LNCaP clone FGC (cell line): ENCODE results near the gene ALPP.
"Not testable (repeated sequence)": the region's sequence is repeated elsewhere in the genome, so short reads cannot be mapped to it uniquely, and the experiment has no call there.

Source experiments
- DNase-seq: peaks from one replicate; pipeline ENCODE4 v3.0.0-alpha.2; 2011; ENCODE audit warnings: low read depth
- H3K4me3 ChIP-seq: 2 replicates; pipeline ENCODE4 v1.5.1; 2011; ENCODE audit warnings: mild to moderate bottlenecking, low read depth, low read length, control low read depth
- TF ChIP-seq, protein P1 (sequence below): IDR thresholded peaks from 2 replicates; pipeline ENCODE4 v1.5.1; 2012; ENCODE audit warnings: mild to moderate bottlenecking; ENCODE audit not compliant: control insufficient read depth, insufficient read depth; ENCODE audit errors: extremely low read depth

The ALPP gene

DNA sequence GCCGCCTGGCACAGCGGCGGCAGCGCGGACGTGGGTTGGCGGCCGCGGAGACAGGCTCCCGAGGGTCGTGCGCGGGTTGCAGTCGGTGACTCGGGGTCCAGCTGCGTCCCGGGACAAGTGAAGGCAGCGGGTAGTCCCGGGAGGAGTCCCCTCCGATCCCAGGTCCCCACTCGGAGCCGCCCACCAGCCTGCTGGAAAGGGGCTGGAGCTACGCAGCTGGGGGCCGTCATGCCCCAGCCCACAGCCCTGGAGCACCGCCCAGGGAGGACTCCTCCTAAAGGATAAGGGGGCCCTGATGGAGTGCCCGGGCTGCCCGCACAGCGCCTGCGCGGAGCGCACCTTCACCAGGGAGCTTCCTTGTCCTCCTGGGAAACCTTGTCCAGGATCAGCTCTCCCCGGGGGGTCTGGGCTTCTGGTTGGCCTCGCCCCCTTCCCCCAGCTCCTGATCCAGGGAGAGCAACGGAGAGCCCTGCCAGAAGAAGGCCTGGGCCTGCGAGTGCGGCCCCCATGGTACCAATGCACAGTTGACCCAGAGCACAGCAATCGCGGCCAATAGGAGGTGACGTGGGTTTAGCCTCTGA lies 25.9 kb upstream of the ALPP start:
- H3K4me3 ChIP-seq = no peak overlapping the region
- DNase-seq = no peak
- TF ChIP-seq, protein P1, sequence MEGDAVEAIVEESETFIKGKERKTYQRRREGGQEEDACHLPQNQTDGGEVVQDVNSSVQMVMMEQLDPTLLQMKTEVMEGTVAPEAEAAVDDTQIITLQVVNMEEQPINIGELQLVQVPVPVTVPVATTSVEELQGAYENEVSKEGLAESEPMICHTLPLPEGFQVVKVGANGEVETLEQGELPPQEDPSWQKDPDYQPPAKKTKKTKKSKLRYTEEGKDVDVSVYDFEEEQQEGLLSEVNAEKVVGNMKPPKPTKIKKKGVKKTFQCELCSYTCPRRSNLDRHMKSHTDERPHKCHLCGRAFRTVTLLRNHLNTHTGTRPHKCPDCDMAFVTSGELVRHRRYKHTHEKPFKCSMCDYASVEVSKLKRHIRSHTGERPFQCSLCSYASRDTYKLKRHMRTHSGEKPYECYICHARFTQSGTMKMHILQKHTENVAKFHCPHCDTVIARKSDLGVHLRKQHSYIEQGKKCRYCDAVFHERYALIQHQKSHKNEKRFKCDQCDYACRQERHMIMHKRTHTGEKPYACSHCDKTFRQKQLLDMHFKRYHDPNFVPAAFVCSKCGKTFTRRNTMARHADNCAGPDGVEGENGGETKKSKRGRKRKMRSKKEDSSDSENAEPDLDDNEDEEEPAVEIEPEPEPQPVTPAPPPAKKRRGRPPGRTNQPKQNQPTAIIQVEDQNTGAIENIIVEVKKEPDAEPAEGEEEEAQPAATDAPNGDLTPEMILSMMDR = no peak

DNA sequence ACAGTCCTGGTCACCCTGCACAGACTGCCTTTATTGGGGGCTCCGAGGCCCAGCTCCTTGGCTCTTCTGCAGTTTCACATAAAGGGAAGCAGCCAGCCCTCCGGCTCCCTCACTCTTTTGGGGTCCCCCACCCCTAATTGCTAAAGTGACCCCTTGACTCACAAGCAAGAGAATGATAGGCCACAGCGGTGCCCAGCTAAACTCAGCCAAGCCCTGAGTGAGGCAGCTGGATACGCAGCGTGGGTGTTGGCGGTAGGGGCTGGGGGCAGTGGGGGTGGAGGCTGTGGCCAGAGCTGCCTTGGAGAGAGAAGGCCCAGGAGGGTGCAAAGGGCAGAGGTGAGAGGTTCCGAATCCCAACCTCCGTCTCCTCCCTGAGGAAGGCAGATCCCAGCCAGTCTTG lies 25.5 kb upstream of the ALPP start:
- TF ChIP-seq, protein P1 = no peak
- DNase-seq = no peak
- no peak overlapping the region for H3K4me3 ChIP-seq

DNA sequence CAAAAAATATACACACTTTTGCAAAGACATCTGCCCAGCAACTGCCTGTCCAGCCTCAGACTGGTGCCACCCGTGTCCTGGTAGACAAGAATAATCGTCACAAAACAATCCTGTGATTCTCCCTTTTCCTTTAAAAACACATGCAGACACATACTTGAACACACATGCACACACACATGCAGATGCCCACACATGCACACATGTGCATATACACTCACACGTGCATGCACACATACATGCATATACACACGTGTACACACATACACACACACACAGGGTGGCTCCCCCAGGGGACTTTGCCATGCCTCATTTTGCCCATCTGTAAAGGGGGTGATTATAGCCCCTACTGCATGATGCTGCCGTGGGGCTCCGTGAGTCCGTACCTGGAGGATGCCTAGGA lies 24.9 kb upstream of the ALPP start:
- TF ChIP-seq, protein P1 = no peak
- H3K4me3 ChIP-seq = no peak overlapping the region
- DNase-seq = no peak

DNA sequence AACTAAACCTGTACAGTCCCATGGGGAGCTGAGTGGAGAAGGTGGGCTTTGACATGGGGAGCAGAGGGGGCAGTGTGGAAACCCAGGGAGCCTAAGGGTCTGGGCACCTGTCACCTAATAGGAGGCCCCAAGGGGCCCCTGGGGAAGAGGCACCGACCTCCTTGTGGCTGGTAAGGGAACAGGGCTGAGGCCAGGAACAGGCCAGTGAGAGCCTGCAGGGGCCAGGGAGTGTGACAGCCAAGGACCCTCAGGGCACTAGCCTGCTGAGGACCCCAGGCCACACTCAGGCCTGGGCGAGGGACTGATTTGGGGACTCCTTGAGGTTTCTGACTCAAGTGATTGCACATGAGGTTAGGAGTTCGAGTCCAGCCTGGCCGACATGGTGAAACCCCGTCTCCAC lies 24.5 kb upstream of the ALPP start:
- no peak for DNase-seq
- no peak overlapping the region for H3K4me3 ChIP-seq
- TF ChIP-seq, protein P1 = no peak

DNA sequence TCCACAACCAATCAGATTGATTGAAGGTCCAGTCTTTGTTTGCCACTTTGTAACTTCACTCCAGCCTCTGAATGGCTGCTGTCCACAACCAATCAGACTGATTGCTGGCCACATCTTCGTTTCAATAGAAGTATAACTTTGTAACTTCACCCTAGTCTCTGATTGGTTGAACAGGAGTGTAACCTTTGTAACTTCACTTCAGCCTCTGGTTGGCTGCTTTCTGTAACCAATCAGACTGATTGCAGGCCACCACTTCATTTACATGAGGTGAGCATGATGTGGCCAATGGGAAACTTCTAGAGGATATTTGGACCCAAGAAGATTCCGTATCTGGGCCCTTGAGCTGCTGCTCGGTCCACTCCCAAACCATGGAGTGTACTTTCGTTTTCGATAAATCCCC lies 16.9 kb upstream of the ALPP start:
- no peak overlapping the region for H3K4me3 ChIP-seq
- DNase-seq = no peak
- TF ChIP-seq, protein P1 = no peak

DNA sequence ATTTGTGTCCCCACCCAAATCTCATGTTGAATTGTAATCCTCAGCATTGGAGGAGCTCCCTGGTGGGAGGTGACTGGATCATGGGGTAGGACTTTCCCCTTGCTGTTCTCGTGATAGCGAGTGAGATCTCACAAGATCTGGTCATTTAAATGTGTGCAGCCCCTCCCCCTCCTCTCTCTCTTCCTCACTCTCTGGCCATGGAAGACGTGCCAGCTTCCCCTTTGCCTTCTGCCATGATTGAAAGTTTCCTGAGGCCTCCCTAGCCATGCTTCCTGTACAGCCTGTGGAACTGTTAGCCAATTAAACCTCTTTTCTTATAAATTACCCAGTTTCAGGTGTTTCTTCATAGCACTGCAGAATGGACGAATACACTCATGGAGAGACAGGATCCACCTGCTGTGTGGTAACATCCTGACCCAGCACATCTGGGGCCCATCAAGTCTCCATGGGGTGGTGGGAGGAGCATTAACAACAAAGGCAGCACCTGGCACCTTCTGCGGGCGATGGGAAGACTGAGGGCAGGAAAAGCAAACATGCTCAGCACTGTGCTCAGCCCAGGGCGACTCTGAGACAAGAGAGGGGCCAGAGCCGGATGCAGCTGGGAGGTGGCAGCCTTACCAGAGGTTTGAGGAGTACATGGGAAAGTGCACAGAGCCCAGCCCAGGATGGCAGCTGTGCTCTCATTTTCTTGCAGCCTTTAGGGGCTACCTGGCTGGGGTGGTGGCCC lies 16.2 kb upstream of the ALPP start:
- H3K4me3 ChIP-seq = no peak overlapping the region
- TF ChIP-seq, protein P1 = no peak
- DNase-seq = no peak

DNA sequence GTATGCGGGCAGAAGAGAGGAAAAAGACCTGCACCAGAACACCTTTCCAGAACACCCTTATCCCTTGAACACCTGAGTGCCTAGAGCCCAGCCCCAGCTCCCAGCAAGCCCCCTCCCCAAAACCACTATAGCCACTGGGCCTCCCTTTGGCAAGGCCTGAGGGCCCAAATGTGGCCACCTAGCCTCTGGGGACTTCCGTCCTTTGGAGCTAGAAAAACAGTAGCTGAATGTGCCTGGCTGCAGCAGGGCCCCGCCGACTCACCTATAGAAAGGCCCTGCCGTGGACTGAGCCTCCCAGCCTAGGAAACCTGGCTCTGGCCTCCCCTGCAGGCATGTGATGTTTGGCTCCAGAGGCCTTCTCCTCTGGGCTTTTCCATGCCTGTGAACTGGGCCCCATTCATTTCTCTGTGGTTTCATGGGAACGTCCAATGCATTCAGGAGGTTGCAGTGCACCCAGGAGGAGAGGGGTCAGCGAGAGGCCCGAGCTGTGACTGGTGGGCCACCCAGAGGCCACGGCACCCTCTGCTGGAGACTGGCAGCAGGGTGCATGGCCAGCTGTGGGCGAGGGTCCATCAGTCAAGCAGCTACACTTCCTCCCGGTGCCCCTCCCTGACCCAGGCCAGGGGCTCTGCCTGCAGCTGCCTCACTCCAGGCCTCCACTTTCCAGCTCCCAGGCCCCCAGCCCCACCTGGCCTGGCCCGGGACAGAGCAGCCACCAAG lies 15.3 kb upstream of the ALPP start:
- not testable (repeated sequence) for H3K4me3 ChIP-seq, DNase-seq
